RWPE2 (cell line): ENCODE data around the gene WDR38.
A peak's percentile ranks its signal among the peaks of the same experiment; 100 is the strongest.
"Not testable (repeated sequence)": the region's sequence is repeated elsewhere in the genome, so short reads cannot be mapped to it uniquely, and the experiment has no call there.

Source experiments
- ATAC-seq: fragments of 200-7000 bp; cut with Tn5 transposase; 3 replicates; pipeline ENCODE4 v1.9.1; 2021; ENCODE audit warnings: low read depth
- DNase-seq: peaks from one replicate; pipeline ENCODE4 v3.0.0-alpha.2; 2020; ENCODE audit warnings: low spot score
- H3K27ac ChIP-seq: fragments of 450-650 bp; 2 replicates; pipeline ENCODE4 v1.5.1; 2017; ENCODE audit warnings: mild to moderate bottlenecking; ENCODE audit not compliant: poor library complexity, severe bottlenecking
- H3K27me3 ChIP-seq: fragments of 250-450 bp; sonication (Bioruptor Pico); 2 replicates; pipeline ENCODE4 v1.5.1; 2021; ENCODE audit warnings: mild to moderate bottlenecking, moderate library complexity; ENCODE audit not compliant: insufficient read depth, poor library complexity, severe bottlenecking
- H3K36me3 ChIP-seq: fragments of 250-450 bp; sonication (Bioruptor Pico); 2 replicates; pipeline ENCODE4 v1.5.1; 2020; ENCODE audit warnings: low read depth, mild to moderate bottlenecking, moderate library complexity
- H3K4me1 ChIP-seq: fragments of 250-450 bp; sonication (Bioruptor Pico); 2 replicates; pipeline ENCODE4 v1.5.1; 2021; ENCODE audit warnings: mild to moderate bottlenecking, moderate library complexity; ENCODE audit not compliant: insufficient read depth, poor library complexity, severe bottlenecking
- H3K4me3 ChIP-seq: fragments of 250-450 bp; sonication (Bioruptor Pico); 2 replicates; pipeline ENCODE4 v1.5.1; 2021; ENCODE audit warnings: mild to moderate bottlenecking, moderate library complexity; ENCODE audit not compliant: severe bottlenecking
- H3K9me3 ChIP-seq: fragments of 250-450 bp; sonication (Bioruptor Pico); 2 replicates; pipeline ENCODE4 v1.5.1; 2021; ENCODE audit warnings: mild to moderate bottlenecking, moderate library complexity; ENCODE audit not compliant: severe bottlenecking
- CTCF ChIP-seq: fragments of 450-650 bp; IDR thresholded peaks from one replicate; pipeline ENCODE4 v1.5.1; 2017; ENCODE audit warnings: mild to moderate bottlenecking, moderate library complexity; ENCODE audit not compliant: poor library complexity, severe bottlenecking

The WDR38 gene

GRCh38 chr9:124831642-124832364 lies 21.5 kb upstream of the WDR38 start:
- Histone ChIP-seq H3K4me3 (no peak overlapping the region), H3K36me3 (no peaks in the 10 kb centered on the region), H3K27ac (peak overlapping the region; percentile 64), H3K27me3 (no peaks in the 10 kb centered on the region), H3K9me3 (no peaks in the 10 kb centered on the region), H3K4me1 (peaks cover 18% of the 10 kb centered on the region)
- no peak for ATAC-seq
- no peak for DNase-seq
- no peak for TF ChIP-seq CTCF

GRCh38 chr9:124834591-124834990 lies 18.7 kb upstream of the WDR38 start:
- H3K36me3 ChIP-seq = no peaks in the 10 kb centered on the region
- ATAC-seq = peak; percentile 74
- DNase-seq = peak; percentile 89
- H3K27me3 ChIP-seq = no peaks in the 10 kb centered on the region
- H3K9me3 ChIP-seq = no peaks in the 10 kb centered on the region
- no peak for TF ChIP-seq CTCF
- peak overlapping the region; percentile 74 for H3K27ac ChIP-seq
- H3K4me3 ChIP-seq = no peak overlapping the region
- H3K4me1 ChIP-seq = peaks cover 18% of the 10 kb centered on the region

GRCh38 chr9:124835026-124835557 lies 18.2 kb upstream of the WDR38 start:
- peak; percentile 59 for ATAC-seq
- Histone ChIP-seq H3K9me3 (no peaks in the 10 kb centered on the region), H3K4me1 (peaks cover 18% of the 10 kb centered on the region), H3K36me3 (no peaks in the 10 kb centered on the region), H3K27ac (peak overlapping the region; percentile 74), H3K4me3 (no peak overlapping the region), H3K27me3 (no peaks in the 10 kb centered on the region)
- DNase-seq = peak; percentile 90
- TF ChIP-seq CTCF = no peak

GRCh38 chr9:124838132-124838531 lies 15.1 kb upstream of the WDR38 start:
- H3K4me3 ChIP-seq, H3K36me3 ChIP-seq, ATAC-seq, H3K27ac ChIP-seq, H3K9me3 ChIP-seq, H3K27me3 ChIP-seq, DNase-seq: not testable (repeated sequence)
- H3K4me1 ChIP-seq = peaks cover 15% of the 10 kb centered on the region

- H3K9me3 ChIP-seq, ATAC-seq, H3K4me3 ChIP-seq, H3K27ac ChIP-seq, H3K36me3 ChIP-seq, H3K27me3 ChIP-seq, DNase-seq: not testable (repeated sequence)
- H3K4me1 ChIP-seq = peaks cover 14% of the 10 kb centered on the region
These were observed 14.5 kb upstream of the WDR38 start for GRCh38 chr9:124838567-124839275.
